Ishikawa (cell line): ENCODE data around the gene OR6J1.

Source experiments
- CEBPB ChIP-seq: IDR thresholded peaks from 2 replicates; pipeline ENCODE4 v1.6.1; 2012
- CREB1 ChIP-seq: IDR thresholded peaks from 2 replicates; pipeline ENCODE4 v1.6.1; 2012; ENCODE audit warnings: low read depth
- EGR1 ChIP-seq: IDR thresholded peaks from 2 replicates; pipeline ENCODE4 v1.6.1; 2012
- EP300 ChIP-seq: IDR thresholded peaks from 2 replicates; pipeline ENCODE4 v1.6.1; 2012; ENCODE audit warnings: borderline replicate concordance
- MAX ChIP-seq: IDR thresholded peaks from 2 replicates; pipeline ENCODE4 v1.6.1; 2012
- RAD21 ChIP-seq: IDR thresholded peaks from 2 replicates; pipeline ENCODE4 v1.6.1; 2012; ENCODE audit warnings: low read depth
- TAF1 ChIP-seq: IDR thresholded peaks from 2 replicates; pipeline ENCODE4 v1.6.1; 2012; ENCODE audit warnings: low read depth, mild to moderate bottlenecking
- TCF12 ChIP-seq: IDR thresholded peaks from 2 replicates; pipeline ENCODE4 v1.6.1; 2012; ENCODE audit warnings: low read depth
- USF1 ChIP-seq: IDR thresholded peaks from 2 replicates; pipeline ENCODE4 v1.6.1; 2012
- YY1 ChIP-seq: IDR thresholded peaks from 2 replicates; pipeline ENCODE4 v1.6.1; 2012; ENCODE audit warnings: low read depth
- ZBTB7A ChIP-seq: IDR thresholded peaks from 2 replicates; pipeline ENCODE4 v1.6.1; 2012; ENCODE audit warnings: low read depth

- no peak for TF ChIP-seq TCF12
- no peak for TF ChIP-seq YY1
- TF ChIP-seq CEBPB, result no peak
- TF ChIP-seq EP300, result no peak
- TF ChIP-seq TAF1, result no peak
- TF ChIP-seq MAX, result no peak
- TF ChIP-seq EGR1, result no peak
- TF ChIP-seq CREB1, result no peak
- TF ChIP-seq RAD21, result no peak
- TF ChIP-seq USF1, result no peak
- no peak for TF ChIP-seq ZBTB7A
Measured at GRCh38 chr14:22623047-22623446, 21.1 kb downstream of the OR6J1 start.
